Right atrium auricular region (tissue), 2 donors: Measurements from ENCODE around the gene PSMC3. TPM values are rescaled to one million over a fixed set of nuclear protein-coding genes. Genes with fewer than 3 reads are reported as not detected.
A peak's percentile ranks its signal among the peaks of the same experiment; 100 is the strongest.
"Not testable (repeated sequence)": the region's sequence is repeated elsewhere in the genome, so short reads cannot be mapped to it uniquely, and the experiment has no call there.

ENCODE experiments used
- DNase-seq: peaks from one replicate; pipeline ENCODE4 v3.0.0-alpha.2; 2019; ENCODE audit warnings: low spot score
- H3K27ac ChIP-seq, 2 donors: fragments of 200-600 bp; sonication (generic); 1 replicate in 1 of 2; 2 replicates in 1 of 2; pipeline ENCODE4 v1.5.1; 2016 to 2019
- H3K27me3 ChIP-seq, 2 donors: fragments of 200-600 bp; sonication (generic); one replicate each; pipeline versions ENCODE4 v1.5.1 to v1.6.0; 2017 to 2019
- H3K36me3 ChIP-seq: fragments of 200-600 bp; sonication (generic); one replicate; pipeline ENCODE4 v1.5.1; 2016
- H3K4me1 ChIP-seq, 2 donors: fragments of 200-600 bp; sonication (generic); one replicate each; pipeline versions ENCODE4 v1.5.1 to v1.6.0; 2017 to 2019
- H3K4me3 ChIP-seq, 2 donors: fragments of 200-600 bp; sonication (generic); 1 replicate in 1 of 2; 2 replicates in 1 of 2; pipeline ENCODE4 v1.5.1; 2017 to 2019; ENCODE audit warnings: mild to moderate bottlenecking in 1 of 2, moderate library complexity in 1 of 2
- H3K9me3 ChIP-seq, 2 donors: fragments of 200-600 bp; sonication (generic); one replicate each; pipeline ENCODE4 v1.5.1; 2019
- total RNA-seq, 2 donors: library from RNA; depleted of rRNA; stranded (reverse); fragments of >200 nt; gene quantifications; one replicate each; pipeline ENCODE4 v1.1.0, GENCODE V29; 2016
- TF ChIP-seq, protein P1 (sequence below), 2 donors: fragments of 200-600 bp; sonication (generic); IDR thresholded peaks; one replicate each; pipeline ENCODE4 v1.5.1; 2019; ENCODE audit warnings: antibody characterized with exemption in 2 of 2

The PSMC3 gene
- total RNA-seq, 2 donors from 2014 or later: 130 to 177 TPM

DNA sequence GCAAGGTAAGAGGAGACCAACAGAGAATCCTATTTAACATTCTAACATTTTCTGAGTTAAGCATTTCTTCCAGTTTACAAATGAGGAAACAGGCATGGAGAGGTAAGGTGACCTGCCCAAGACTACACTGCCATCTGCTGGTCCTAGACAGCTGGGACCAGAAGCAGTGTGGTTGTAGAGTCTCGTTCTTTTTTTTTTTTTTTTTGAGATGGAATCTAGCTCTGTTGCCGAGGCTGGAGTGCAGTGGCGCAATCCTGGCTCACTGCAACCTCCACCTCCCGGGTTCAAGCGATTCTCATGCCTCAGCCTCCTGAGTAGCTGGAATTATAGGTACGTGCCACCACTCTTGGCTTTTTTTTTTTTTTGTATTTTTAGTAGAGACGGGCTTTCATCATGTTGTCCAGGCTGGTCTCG, 28.0 kb upstream of the PSMC3 start:
- TF ChIP-seq, protein P1, sequence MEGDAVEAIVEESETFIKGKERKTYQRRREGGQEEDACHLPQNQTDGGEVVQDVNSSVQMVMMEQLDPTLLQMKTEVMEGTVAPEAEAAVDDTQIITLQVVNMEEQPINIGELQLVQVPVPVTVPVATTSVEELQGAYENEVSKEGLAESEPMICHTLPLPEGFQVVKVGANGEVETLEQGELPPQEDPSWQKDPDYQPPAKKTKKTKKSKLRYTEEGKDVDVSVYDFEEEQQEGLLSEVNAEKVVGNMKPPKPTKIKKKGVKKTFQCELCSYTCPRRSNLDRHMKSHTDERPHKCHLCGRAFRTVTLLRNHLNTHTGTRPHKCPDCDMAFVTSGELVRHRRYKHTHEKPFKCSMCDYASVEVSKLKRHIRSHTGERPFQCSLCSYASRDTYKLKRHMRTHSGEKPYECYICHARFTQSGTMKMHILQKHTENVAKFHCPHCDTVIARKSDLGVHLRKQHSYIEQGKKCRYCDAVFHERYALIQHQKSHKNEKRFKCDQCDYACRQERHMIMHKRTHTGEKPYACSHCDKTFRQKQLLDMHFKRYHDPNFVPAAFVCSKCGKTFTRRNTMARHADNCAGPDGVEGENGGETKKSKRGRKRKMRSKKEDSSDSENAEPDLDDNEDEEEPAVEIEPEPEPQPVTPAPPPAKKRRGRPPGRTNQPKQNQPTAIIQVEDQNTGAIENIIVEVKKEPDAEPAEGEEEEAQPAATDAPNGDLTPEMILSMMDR (IDR thresholded peaks at IDR 0.05): peak; percentile 69 to 74
- H3K4me3 ChIP-seq, H3K9me3 ChIP-seq: not testable (repeated sequence)

DNA sequence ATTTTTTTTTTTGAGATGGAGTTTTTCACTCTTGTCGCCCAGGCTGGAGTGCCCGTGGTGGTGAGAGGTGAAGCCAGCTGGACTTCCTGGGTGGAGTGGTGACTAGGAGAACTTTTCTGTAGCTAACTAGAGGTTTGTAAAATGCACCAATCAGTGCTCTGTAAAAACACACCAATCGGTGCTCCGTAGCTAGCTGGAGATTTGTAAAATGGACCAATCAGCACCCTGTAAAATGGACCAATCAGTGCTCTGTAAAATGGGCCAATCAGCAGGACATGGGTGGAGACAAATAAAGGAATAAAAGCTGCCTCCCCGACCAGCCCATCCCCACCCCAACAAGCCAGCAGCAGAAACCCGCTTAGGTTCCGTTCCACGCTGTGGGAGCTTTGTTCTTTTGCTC, 27.1 kb upstream of the PSMC3 start:
- H3K27ac ChIP-seq: no peak overlapping the region
- no peaks in the 10 kb centered on the region for H3K27me3 ChIP-seq
- H3K4me1 ChIP-seq: no peaks in the 10 kb centered on the region
- no peak for DNase-seq
- H3K4me3 ChIP-seq: no peak overlapping the region
- H3K9me3 ChIP-seq: no peaks in the 10 kb centered on the region
- no peaks in the 10 kb centered on the region for H3K36me3 ChIP-seq
- TF ChIP-seq, protein P1 (IDR thresholded peaks at IDR 0.05): no peak

More for the DNA sequence above, 28.0 kb upstream of the PSMC3 start:
- not testable (repeated sequence) for H3K4me1 ChIP-seq, H3K27me3 ChIP-seq, H3K36me3 ChIP-seq, H3K27ac ChIP-seq
- peak; percentile 65 for DNase-seq

DNA sequence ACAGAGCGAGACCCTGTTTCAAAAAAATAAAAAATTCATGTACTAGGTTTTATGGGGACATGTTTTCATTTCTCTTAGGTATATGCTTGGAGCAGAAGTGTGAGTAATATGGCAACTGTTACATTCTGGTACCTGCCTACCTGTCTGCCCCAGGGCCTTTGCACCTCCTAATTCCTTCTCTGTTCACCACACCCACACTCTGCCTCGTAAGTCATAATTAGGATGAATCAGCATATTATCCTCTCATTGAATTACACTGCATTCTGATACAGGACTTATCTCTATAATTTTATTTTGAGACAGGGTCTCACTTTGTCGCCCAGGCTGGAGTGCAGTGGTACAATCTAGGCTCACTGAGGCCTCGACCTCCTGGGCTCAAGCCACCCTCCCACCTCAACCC, 25.8 kb upstream of the PSMC3 start:
- Histone ChIP-seq H3K27ac (no peak overlapping the region), H3K9me3 (no peaks in the 10 kb centered on the region), H3K4me1 (no peaks in the 10 kb centered on the region), H3K4me3 (no peak overlapping the region), H3K27me3 (no peaks in the 10 kb centered on the region), H3K36me3 (no peaks in the 10 kb centered on the region)
- no peak for DNase-seq
- TF ChIP-seq, protein P1 (IDR thresholded peaks at IDR 0.05): no peak

DNA sequence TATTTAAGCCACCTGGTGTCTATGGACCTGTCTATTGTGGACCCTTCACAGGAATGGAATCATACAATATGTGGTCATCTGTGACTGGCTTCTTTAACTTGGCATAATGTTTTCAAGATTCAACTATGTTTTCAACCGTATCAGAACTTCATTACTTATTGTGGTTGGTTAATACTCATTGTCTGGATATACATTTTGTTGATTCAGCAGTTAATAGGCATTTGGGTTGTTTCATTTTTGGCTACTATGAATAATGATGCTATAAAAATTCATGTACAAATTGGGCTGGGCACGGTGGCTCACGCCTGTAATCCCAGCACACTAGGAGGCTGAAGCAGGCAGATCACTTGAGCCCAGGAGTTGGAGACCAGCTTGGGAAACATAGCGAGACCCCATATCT, 25.2 kb upstream of the PSMC3 start:
- H3K27ac ChIP-seq: no peak overlapping the region
- DNase-seq: no peak
- no peaks in the 10 kb centered on the region for H3K36me3 ChIP-seq
- no peaks in the 10 kb centered on the region for H3K27me3 ChIP-seq
- TF ChIP-seq, protein P1 (IDR thresholded peaks at IDR 0.05): no peak
- no peaks in the 10 kb centered on the region for H3K4me1 ChIP-seq
- no peaks in the 10 kb centered on the region for H3K9me3 ChIP-seq
- H3K4me3 ChIP-seq: no peak overlapping the region

DNA sequence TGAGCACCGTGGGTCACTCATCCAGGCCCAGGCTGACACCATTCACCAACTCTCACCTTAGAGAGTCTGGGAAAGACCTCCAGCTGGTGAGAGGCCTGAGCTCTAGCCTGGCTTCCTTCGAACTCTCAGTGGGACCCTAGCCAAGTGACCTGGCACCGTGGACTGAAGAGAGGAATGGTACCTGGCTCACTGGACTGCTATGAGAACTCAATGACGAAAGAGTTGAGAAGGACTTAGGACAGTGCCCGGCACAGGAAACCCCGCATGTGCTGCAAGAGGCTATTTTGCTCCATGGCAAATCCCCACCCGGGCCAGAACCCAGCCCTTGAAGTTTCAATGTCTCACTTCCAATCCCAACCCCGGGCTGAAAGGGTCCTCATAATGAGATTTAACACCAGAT, 23.3 kb upstream of the PSMC3 start:
- Histone ChIP-seq H3K27ac (no peak overlapping the region), H3K9me3 (no peaks in the 10 kb centered on the region), H3K27me3 (no peaks in the 10 kb centered on the region), H3K36me3 (no peaks in the 10 kb centered on the region), H3K4me1 (no peaks in the 10 kb centered on the region), H3K4me3 (no peak overlapping the region)
- TF ChIP-seq, protein P1 (IDR thresholded peaks at IDR 0.05): no peak
- no peak for DNase-seq
